HPDE6-E6E7 (cell line): ENCODE measurements around the gene PLXNA4.

Source experiments
- DNase-seq: peaks from one replicate; pipeline ENCODE4 v3.0.0; 2011; ENCODE audit warnings: missing footprints; ENCODE audit errors: extremely low spot score

PLXNA4 gene

DNA sequence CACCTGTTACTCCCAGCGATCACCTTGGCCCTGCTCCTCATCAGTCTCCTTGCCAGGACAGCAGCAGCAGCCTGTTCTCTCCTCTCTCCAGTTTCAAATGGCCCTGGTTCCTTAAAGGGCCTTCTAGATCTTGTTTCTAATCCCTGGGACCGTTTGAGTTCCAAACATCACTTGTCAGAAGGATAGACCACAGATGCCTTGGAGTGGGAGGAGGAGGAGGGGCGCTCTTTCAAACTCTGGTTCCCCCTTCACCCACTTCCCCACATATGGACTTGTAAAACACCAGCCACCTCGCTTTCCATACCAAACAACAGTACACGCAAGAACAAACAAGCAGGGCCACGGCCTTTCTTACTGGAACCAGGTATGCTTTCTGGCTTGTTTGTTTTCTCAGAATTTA is 104.8 kb downstream of the PLXNA4 start:
- no peak for DNase-seq

DNA sequence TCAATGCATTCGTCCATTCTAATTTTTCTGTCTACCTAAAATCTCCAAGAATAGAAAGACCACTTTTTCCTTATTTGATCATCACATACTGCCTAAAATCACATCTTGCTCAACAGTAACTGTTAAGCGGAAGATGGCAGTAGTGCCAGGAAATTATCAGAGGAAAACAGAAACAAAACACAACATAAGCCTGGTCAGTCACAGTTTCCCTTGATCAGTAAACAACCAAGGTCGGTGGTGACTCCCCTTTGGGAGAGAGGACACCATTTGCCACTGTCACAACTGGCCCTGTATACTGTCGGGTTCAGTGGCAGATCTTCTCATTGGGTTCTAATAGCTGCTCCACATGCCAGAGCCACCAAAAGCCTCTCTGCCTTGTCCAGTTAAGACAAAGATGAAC is 106.6 kb downstream of the PLXNA4 start:
- DNase-seq = no peak

DNA sequence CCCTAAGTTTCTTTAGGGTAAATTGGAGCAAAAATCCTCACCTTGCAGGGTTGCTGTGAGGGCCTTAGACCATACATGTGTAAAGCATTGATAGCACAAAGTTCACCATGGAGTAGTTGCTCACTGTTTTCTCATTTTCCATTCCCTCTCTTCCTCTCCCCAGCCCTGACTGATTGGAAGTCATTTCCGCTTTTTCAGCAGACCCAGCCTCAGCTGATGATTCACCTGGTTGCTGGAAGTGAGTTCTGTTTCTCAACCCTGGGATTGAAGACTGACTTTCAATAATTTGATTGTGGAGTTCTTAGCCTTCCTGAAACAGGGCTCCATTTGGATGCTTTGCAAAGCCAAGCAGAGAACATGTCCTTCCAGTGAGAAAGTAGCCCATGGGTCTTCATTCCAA is 107.0 kb downstream of the PLXNA4 start:
- no peak for DNase-seq

- no peak for DNase-seq
Measured at GRCh38 chr7:132466367-132466766, 109.9 kb downstream of the PLXNA4 start.

GRCh38 chr7:132465516-132465915 is 110.8 kb downstream of the PLXNA4 start:
- DNase-seq = no peak

DNA sequence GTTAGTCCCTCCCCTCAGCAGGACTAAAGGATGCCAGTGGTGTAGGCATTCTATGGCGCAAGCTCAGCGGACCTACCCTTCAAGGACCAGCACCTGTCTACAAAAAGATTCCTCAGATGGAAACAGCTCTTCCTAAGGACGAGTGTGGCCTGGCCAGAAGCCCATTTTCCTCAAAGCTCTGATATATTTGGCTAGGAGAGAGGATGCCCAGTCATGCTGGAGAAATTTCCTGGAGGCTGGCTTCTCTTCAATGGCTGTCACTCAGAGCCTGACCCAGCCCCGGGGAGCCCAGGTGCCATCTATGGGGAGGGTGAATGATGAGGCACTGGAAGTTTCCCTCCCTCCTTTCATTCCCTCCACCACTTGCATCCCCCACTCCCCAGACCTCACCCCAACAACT is 111.5 kb downstream of the PLXNA4 start:
- DNase-seq = no peak

- no peak for DNase-seq
Measured at GRCh38 chr7:132463922-132464321, 112.3 kb downstream of the PLXNA4 start.

DNA sequence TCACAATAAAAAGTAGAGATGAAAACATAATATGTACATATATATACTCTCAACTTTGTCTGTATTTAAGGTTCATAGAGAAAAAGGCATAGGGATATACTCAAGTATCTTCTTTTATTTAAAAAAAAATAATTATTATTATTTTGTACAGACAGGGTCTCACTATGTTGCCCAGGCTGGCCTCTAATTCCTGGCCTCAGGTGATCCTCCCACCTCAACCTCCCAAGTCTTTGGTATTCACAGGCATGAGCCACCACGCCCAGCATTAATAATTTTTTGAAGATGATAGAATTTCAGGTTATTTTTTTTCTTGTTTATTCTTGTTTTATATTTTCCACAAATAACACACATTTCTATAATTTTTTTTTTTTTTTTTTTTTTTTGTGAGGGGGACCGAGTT is 113.8 kb downstream of the PLXNA4 start:
- DNase-seq = no peak

DNA sequence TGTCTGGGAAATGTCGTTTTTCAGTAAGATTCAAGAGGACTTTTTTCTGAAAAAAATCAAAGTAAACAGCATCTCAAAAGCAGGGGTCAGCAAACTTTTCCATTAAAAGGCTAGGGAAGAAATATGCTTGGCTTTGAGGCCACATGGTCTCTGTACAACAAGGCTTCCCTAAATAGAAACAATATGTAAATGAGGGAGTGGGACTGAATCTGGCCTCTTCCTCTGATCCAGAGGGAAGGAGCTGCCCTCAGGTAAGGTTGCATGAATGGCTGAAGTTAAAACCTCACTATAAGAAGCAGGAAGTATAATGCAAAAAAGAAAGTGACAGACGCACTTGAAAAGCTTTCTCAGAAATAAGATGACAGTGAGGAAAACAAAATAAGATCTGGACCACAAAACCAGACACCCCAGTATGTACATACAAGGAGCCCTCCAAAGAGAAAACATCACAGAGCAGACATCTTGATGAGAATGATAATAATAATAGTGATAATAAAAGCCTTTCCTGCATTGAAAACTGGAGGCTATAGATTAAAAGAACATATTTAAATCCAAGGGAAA is 115.2 kb downstream of the PLXNA4 start:
- DNase-seq = no peak

- no peak for DNase-seq
Measured at GRCh38 chr7:132458729-132459128, 117.5 kb downstream of the PLXNA4 start.

GRCh38 chr7:132457658-132458057 is 118.6 kb downstream of the PLXNA4 start:
- no peak for DNase-seq

GRCh38 chr7:132456418-132456817 is 119.9 kb downstream of the PLXNA4 start:
- no peak for DNase-seq

- DNase-seq = no peak
Measured at GRCh38 chr7:132455378-132455777, 120.9 kb downstream of the PLXNA4 start.

DNA sequence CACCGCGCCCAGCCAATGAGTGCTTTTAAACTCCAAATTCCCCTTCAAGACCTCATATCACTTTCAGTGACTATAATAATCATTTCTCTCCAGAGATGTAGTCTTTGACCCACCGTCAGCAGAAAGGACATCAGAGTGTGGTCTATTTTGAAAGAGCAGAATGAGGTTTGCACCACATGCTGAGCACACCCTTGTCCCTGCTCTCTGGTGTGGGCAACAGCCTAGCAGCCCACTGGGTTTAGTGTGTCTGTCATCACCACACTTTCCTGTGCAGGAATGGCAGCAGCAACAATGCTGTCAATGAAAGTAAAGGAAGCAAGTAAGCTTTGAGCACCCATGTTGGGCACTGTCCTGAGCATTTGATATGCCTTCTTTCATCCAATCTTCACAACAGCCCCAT is 122.4 kb downstream of the PLXNA4 start:
- DNase-seq = no peak

- DNase-seq = no peak
Measured at GRCh38 chr7:132451161-132451560, 125.1 kb downstream of the PLXNA4 start.

- no peak for DNase-seq
Measured at GRCh38 chr7:132450696-132451095, 125.6 kb downstream of the PLXNA4 start.

- no peak for DNase-seq
Measured at GRCh38 chr7:132450188-132450587, 126.1 kb downstream of the PLXNA4 start.

DNA sequence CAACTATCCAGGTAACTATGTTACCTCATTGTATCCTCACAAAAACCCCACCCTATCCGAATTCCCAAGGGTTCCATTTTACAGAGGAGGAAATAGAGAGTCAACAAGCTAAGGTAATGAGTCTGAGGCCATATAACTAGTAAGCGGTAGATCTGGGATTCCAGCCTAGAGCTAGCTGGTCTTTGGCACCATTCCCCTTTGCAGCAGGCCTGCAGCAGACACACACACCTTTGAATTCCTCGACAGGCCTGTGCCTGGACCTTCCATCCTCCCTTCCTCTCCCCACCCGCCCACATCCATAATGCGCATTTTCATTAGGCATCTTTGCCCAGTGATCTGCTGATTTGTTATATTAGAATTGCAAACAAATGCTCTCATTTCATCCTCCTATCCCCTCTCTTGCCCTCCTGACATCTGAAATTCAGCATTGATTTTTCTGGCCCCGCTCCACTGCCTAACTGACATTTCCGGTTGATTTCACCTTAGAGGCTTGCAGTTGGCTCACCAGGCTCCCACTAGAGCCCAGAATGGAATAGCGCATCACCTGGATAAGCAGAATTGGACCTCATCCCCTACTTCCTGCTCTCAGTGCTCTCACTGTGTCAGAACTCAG is 129.5 kb downstream of the PLXNA4 start:
- DNase-seq = no peak

- DNase-seq = no peak
Measured at GRCh38 chr7:132446260-132446659, 130.0 kb downstream of the PLXNA4 start.

- DNase-seq = no peak
Measured at GRCh38 chr7:132443761-132444520, 132.3 kb downstream of the PLXNA4 start.

DNA sequence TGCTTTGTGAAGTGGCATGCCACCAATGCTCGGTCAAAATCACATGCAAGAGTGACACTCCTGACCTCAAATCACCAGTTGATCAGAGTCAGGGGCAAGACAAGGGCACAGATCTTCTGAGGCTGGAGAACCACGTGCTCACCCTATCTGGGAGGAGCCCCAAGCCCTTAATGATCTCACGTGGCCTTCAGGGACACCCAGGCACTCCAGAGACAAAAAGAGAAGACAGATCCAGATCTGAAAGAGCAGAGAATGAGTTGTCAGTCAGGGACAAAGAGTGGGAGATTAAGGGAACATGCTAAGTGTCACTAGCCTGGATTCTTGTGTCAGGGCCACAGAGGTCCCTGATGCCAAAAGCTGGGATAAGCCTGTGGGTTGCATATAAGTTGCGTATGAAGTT is 134.3 kb downstream of the PLXNA4 start:
- DNase-seq = no peak

DNA sequence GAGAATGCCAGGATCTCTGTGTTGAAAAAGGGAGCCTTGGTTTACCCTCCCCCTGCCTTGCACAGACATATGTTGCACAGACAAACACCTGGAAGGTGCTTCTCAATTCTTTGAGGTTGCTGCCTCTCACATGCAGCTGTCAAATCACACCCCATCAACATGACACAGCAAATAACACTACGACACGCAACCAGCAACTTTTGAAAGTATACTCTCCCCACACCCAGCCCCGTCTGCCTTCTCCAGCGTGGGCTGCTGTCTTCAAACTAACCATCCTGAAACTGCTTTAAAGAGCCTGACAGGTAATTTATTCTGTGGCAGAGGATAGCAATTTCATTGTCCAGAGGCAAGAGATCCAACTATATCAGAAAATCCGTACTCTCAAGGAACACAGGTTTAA is 136.1 kb downstream of the PLXNA4 start:
- no peak for DNase-seq

DNA sequence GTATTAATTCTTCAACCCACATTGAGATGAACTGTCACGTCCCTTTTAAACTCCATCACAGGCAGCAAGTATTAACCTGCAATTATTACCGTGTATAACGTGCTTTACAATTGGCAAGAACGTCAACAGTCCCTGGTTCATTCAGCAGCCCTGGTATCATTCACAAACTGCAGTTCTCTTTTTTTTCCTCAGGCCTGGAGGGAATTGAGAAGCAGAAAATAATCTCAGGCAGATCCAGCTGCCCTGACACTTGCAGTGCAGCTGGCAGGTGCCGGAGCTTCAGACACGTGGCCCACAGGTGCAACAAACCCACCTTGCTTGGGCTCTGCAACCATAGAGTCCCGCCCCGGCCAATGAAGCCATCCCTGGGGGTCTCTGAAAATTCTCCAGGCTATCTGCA is 137.3 kb downstream of the PLXNA4 start:
- no peak for DNase-seq
